Activated CD8-positive, alpha-beta memory T cell treated with anti-CD3 and anti-CD28 coated beads, Interleukin-2, amount 10 ng/mL, durations not matched to agents 7 days and 5 days (primary cell): ENCODE measurements around the gene FLNB. TPM values are rescaled to one million over a fixed set of nuclear protein-coding genes. Genes with fewer than 3 reads are reported as not detected.

Experiments used
- ATAC-seq: fragments of 150-1000 bp; cut with Tn5 transposase; one replicate; pipeline ENCODE4 v1.10.0; 2021; ENCODE audit warnings: moderate library complexity
- CTCF ChIA-PET: fragments of 350-600 bp; sonication (Branson Sonifier 250); formaldehyde crosslinking; loops from one replicate; lab custom pipeline; 2021; ENCODE audit warnings: antibody characterized with exemption; lab: Charles Lee
- DNase-seq: peaks from one replicate; pipeline ENCODE4 v3.0.0-alpha.2; 2020
- H3K27ac Mint-ChIP-seq: one replicate; pipeline ENCODE4 v1.8.0; 2021; ENCODE audit warnings: mild to moderate bottlenecking, mixed read lengths
- H3K27me3 Mint-ChIP-seq: one replicate; pipeline ENCODE4 v1.8.0; 2021; ENCODE audit warnings: mixed read lengths
- H3K36me3 Mint-ChIP-seq: one replicate; pipeline ENCODE4 v1.8.0; 2021; ENCODE audit warnings: mild to moderate bottlenecking, mixed read lengths
- H3K4me1 Mint-ChIP-seq: one replicate; pipeline ENCODE4 v1.8.0; 2021; ENCODE audit warnings: mixed read lengths
- H3K4me3 Mint-ChIP-seq: one replicate; pipeline ENCODE4 v1.8.0; 2021; ENCODE audit warnings: mild to moderate bottlenecking, moderate library complexity, mixed read lengths
- H3K9me3 Mint-ChIP-seq: one replicate; pipeline ENCODE4 v1.8.0; 2022; ENCODE audit warnings: low read depth, mixed read lengths
- total RNA-seq, 2 experiments: library from RNA; stranded (reverse); gene quantifications; one replicate each; pipeline ENCODE4 v1.2.3, GENCODE V29; 2021

FLNB gene
- total RNA-seq, 2 experiments from 2014 or later, result 9.8 to 13.2 TPM

- DNase-seq (peak; percentile 69), ATAC-seq (peak; percentile 93)
- Mint-ChIP-seq H3K4me3 (peak overlapping the region; percentile 53), H3K27me3 (peaks cover 19% of the 10 kb centered on the region), H3K27ac (peak overlapping the region; percentile 73), H3K36me3 (peaks cover 3% of the 10 kb centered on the region), H3K4me1 (peaks cover 44% of the 10 kb centered on the region), H3K9me3 (no peaks in the 10 kb centered on the region)
- CTCF ChIA-PET, result interaction anchor here (1.0 to 1.1 kb wide), 4 partner anchors 10 to 27 kb away, joined by 3 to 6 read pairs (median 3); no protein-coding TSS in a partner anchor
Observed at GRCh38 chr3:58034738-58035523, 26.7 kb downstream of the FLNB start.

GRCh38 chr3:58035524-58036255, 27.5 kb downstream of the FLNB start:
- Mint-ChIP-seq H3K27ac (peak overlapping the region; percentile 73), H3K4me3 (peak overlapping the region; percentile 53), H3K36me3 (peaks cover 3% of the 10 kb centered on the region), H3K27me3 (peaks cover 22% of the 10 kb centered on the region), H3K4me1 (peaks cover 47% of the 10 kb centered on the region), H3K9me3 (no peaks in the 10 kb centered on the region)
- ATAC-seq (no peak), DNase-seq (no peak)
- CTCF ChIA-PET, result interaction anchor here (1.0 to 1.4 kb wide), 6 partner anchors 9 to 138 kb away, joined by 3 to 6 read pairs (median 3); no protein-coding TSS in a partner anchor

- peaks cover 55% of the 10 kb centered on the region for H3K4me1 Mint-ChIP-seq
- CTCF ChIA-PET, result interaction anchor here (0.6 to 1.4 kb wide), 4 partner anchors 13 to 181 kb away, joined by 3 read pairs; no protein-coding TSS in a partner anchor
- DNase-seq (no peak), ATAC-seq (no peak)
- H3K36me3 Mint-ChIP-seq, result peaks cover 3% of the 10 kb centered on the region
- H3K9me3 Mint-ChIP-seq, result no peaks in the 10 kb centered on the region
- peaks cover 22% of the 10 kb centered on the region for H3K27me3 Mint-ChIP-seq
- H3K27ac Mint-ChIP-seq, result no peak overlapping the region
- no peak overlapping the region for H3K4me3 Mint-ChIP-seq
Observed at GRCh38 chr3:58036293-58037032, 28.2 kb downstream of the FLNB start.

- H3K36me3 Mint-ChIP-seq, result peaks cover 3% of the 10 kb centered on the region
- ATAC-seq (no peak), DNase-seq (no peak)
- H3K4me1 Mint-ChIP-seq, result peaks cover 64% of the 10 kb centered on the region
- CTCF ChIA-PET, result interaction anchor here (0.6 to 1.4 kb wide), 3 partner anchors 30 to 180 kb away, joined by 3 read pairs; no protein-coding TSS in a partner anchor
- no peaks in the 10 kb centered on the region for H3K9me3 Mint-ChIP-seq
- H3K4me3 Mint-ChIP-seq, result no peak overlapping the region
- peak overlapping the region; percentile 27 for H3K27ac Mint-ChIP-seq
- peaks cover 22% of the 10 kb centered on the region for H3K27me3 Mint-ChIP-seq
Observed at GRCh38 chr3:58037141-58037910, 29.1 kb downstream of the FLNB start.

- DNase-seq (no peak), ATAC-seq (no peak)
- no peak overlapping the region for H3K4me3 Mint-ChIP-seq
- no peak overlapping the region for H3K27ac Mint-ChIP-seq
- H3K36me3 Mint-ChIP-seq, result peaks cover 3% of the 10 kb centered on the region
- H3K9me3 Mint-ChIP-seq, result no peaks in the 10 kb centered on the region
- H3K27me3 Mint-ChIP-seq, result peaks cover 32% of the 10 kb centered on the region
- H3K4me1 Mint-ChIP-seq, result peaks cover 68% of the 10 kb centered on the region
- CTCF ChIA-PET, result interaction anchor here (0.8 kb wide), 1 partner anchor 77 kb away, joined by 3 read pairs; no protein-coding TSS in a partner anchor
Observed at GRCh38 chr3:58038675-58039292, 30.6 kb downstream of the FLNB start.

GRCh38 chr3:58039601-58040000, 31.4 kb downstream of the FLNB start:
- CTCF ChIA-PET, result no interaction called here
- Mint-ChIP-seq H3K9me3 (no peaks in the 10 kb centered on the region), H3K36me3 (peaks cover 3% of the 10 kb centered on the region), H3K27me3 (peaks cover 32% of the 10 kb centered on the region), H3K4me3 (no peak overlapping the region), H3K4me1 (peaks cover 62% of the 10 kb centered on the region), H3K27ac (no peak overlapping the region)
- no peak for ATAC-seq
- no peak for DNase-seq

- ATAC-seq (peak; percentile 15), DNase-seq (no peak)
- Mint-ChIP-seq H3K27me3 (peaks cover 28% of the 10 kb centered on the region), H3K9me3 (no peaks in the 10 kb centered on the region), H3K4me1 (peaks cover 48% of the 10 kb centered on the region), H3K4me3 (no peak overlapping the region), H3K36me3 (peaks cover 1% of the 10 kb centered on the region), H3K27ac (peak overlapping the region; percentile 24)
- CTCF ChIA-PET, result interaction anchor here (2.2 kb wide), 1 partner anchor 33 kb away, joined by 5 read pairs; the partner anchor contains the start of gene FLNB
Observed at GRCh38 chr3:58041182-58041825, 33.1 kb downstream of the FLNB start.

GRCh38 chr3:58041826-58042324, 33.7 kb downstream of the FLNB start:
- no peak overlapping the region for H3K4me3 Mint-ChIP-seq
- no peaks in the 10 kb centered on the region for H3K9me3 Mint-ChIP-seq
- H3K27me3 Mint-ChIP-seq, result peaks cover 27% of the 10 kb centered on the region
- no peak overlapping the region for H3K27ac Mint-ChIP-seq
- DNase-seq (peak; percentile 47), ATAC-seq (peak; percentile 62)
- H3K4me1 Mint-ChIP-seq, result peaks cover 42% of the 10 kb centered on the region
- CTCF ChIA-PET, result interaction anchor here (2.2 kb wide), 1 partner anchor 34 kb away, joined by 5 read pairs; the partner anchor contains the start of gene FLNB
- peaks cover 1% of the 10 kb centered on the region for H3K36me3 Mint-ChIP-seq

GRCh38 chr3:58042947-58043707, 34.9 kb downstream of the FLNB start:
- no peaks in the 10 kb centered on the region for H3K36me3 Mint-ChIP-seq
- H3K4me1 Mint-ChIP-seq, result peaks cover 31% of the 10 kb centered on the region
- no peaks in the 10 kb centered on the region for H3K9me3 Mint-ChIP-seq
- H3K27me3 Mint-ChIP-seq, result peaks cover 22% of the 10 kb centered on the region
- ATAC-seq (no peak), DNase-seq (no peak)
- CTCF ChIA-PET, result interaction anchor here (0.6 kb wide), 1 partner anchor 268 kb away, joined by 3 read pairs; no protein-coding TSS in a partner anchor
- H3K4me3 Mint-ChIP-seq, result no peak overlapping the region
- no peak overlapping the region for H3K27ac Mint-ChIP-seq

GRCh38 chr3:58043933-58044332, 35.7 kb downstream of the FLNB start:
- Mint-ChIP-seq H3K27ac (no peak overlapping the region), H3K4me1 (peaks cover 28% of the 10 kb centered on the region), H3K9me3 (no peaks in the 10 kb centered on the region), H3K4me3 (no peak overlapping the region), H3K36me3 (no peaks in the 10 kb centered on the region), H3K27me3 (peaks cover 22% of the 10 kb centered on the region)
- DNase-seq, result no peak
- CTCF ChIA-PET, result interaction anchor here (1.7 kb wide), 1 partner anchor 9 kb away, joined by 3 read pairs; no protein-coding TSS in a partner anchor
- no peak for ATAC-seq
